Neural cell (in vitro differentiated cells): ENCODE measurements around the gene CDC25A. TPM values are rescaled to one million over a fixed set of nuclear protein-coding genes. Genes with fewer than 3 reads are reported as not detected.

ENCODE experiments used
- H2AFZ ChIP-seq: fragments of 200-600, 300-800 bp; sonication (generic), shearing (Covaris generic); 2 replicates; pipeline ENCODE4 v1.6.0; 2014; ENCODE audit warnings: low read depth, mild to moderate bottlenecking, antibody characterized with exemption, low read length, moderate library complexity
- H3F3A ChIP-seq: fragments of 200-600 bp; shearing (Covaris generic); 2 replicates; pipeline ENCODE4 v1.6.1; 2016; ENCODE audit warnings: mild to moderate bottlenecking, moderate library complexity, mixed read lengths, antibody characterized with exemption, low read length; ENCODE audit not compliant: insufficient read depth, poor library complexity, severe bottlenecking
- H3K27ac ChIP-seq: fragments of 200-600, 300-800 bp; sonication (generic), shearing (Covaris generic); 2 replicates; pipeline ENCODE4 v1.5.1; 2014; ENCODE audit warnings: mild to moderate bottlenecking, low read length, moderate library complexity
- H3K27me3 ChIP-seq: fragments of 300-800, 200-600 bp; sonication (generic), shearing (Covaris generic); 2 replicates; pipeline ENCODE4 v1.6.0; 2014; ENCODE audit warnings: mild to moderate bottlenecking, low read depth, low read length, moderate library complexity; ENCODE audit not compliant: insufficient read depth
- H3K36me3 ChIP-seq: fragments of 300-800, 200-600 bp; sonication (generic), shearing (Covaris generic); 2 replicates; pipeline ENCODE4 v1.5.1; 2014; ENCODE audit warnings: mild to moderate bottlenecking, antibody characterized with exemption, low read length, moderate library complexity; ENCODE audit not compliant: insufficient read depth
- H3K4me2 ChIP-seq: fragments of 300-800, 200-600 bp; sonication (generic), shearing (Covaris generic); 2 replicates; pipeline ENCODE4 v1.6.0; 2014; ENCODE audit warnings: mild to moderate bottlenecking, low read length
- H3K4me3 ChIP-seq: fragments of 300-800, 200-600 bp; sonication (generic), shearing (Covaris generic); 2 replicates; pipeline ENCODE4 v1.5.1; 2014; ENCODE audit warnings: mild to moderate bottlenecking, low read length, moderate library complexity
- H3K79me2 ChIP-seq: fragments of 200-600 bp; shearing (Covaris generic); replicated peaks from 2 replicates; pipeline ENCODE4 v1.6.0; 2014; ENCODE audit warnings: mild to moderate bottlenecking, low read length, moderate library complexity; ENCODE audit not compliant: insufficient read depth
- H3K9ac ChIP-seq: fragments of 300-800, 200-600 bp; sonication (generic), shearing (Covaris generic); 2 replicates; pipeline ENCODE4 v1.6.1; 2016; ENCODE audit warnings: mild to moderate bottlenecking, low read length, mixed read lengths
- H3K9me2 ChIP-seq: fragments of 200-600 bp; shearing (Covaris generic); 2 replicates; pipeline ENCODE4 v1.6.1; 2016; ENCODE audit warnings: mild to moderate bottlenecking, low read length, mixed read lengths; ENCODE audit not compliant: insufficient read depth
- H3K9me3 ChIP-seq: fragments of 200-600, 300-800 bp; sonication (generic), shearing (Covaris generic); 2 replicates; pipeline ENCODE4 v1.6.1; 2016; ENCODE audit warnings: mild to moderate bottlenecking, mixed run types, low read length, moderate library complexity, mixed read lengths
- H4K20me1 ChIP-seq: fragments of 200-600 bp; shearing (Covaris generic); 2 replicates; pipeline ENCODE4 v1.6.1; 2016; ENCODE audit warnings: mild to moderate bottlenecking, mixed run types; ENCODE audit not compliant: insufficient read depth
- CTCF ChIP-seq: fragments of 450-650 bp; IDR thresholded peaks from 2 replicates; pipeline ENCODE4 v1.5.1; 2014; ENCODE audit warnings: antibody characterized with exemption, mild to moderate bottlenecking, moderate library complexity; ENCODE audit not compliant: poor library complexity, severe bottlenecking
- EP300 ChIP-seq: fragments of 450-650 bp; conservative IDR thresholded peaks from 2 replicates; pipeline ENCODE4 v1.6.1; 2014; ENCODE audit warnings: antibody characterized with exemption, mild to moderate bottlenecking, moderate library complexity; ENCODE audit not compliant: poor library complexity, severe bottlenecking
- MXI1 ChIP-seq: fragments of 450-650 bp; conservative IDR thresholded peaks from 2 replicates; pipeline ENCODE4 v1.6.1; 2014; ENCODE audit warnings: antibody characterized with exemption, mild to moderate bottlenecking; ENCODE audit not compliant: poor library complexity, severe bottlenecking
- RAD21 ChIP-seq: fragments of 450-650 bp; conservative IDR thresholded peaks from 2 replicates; pipeline ENCODE4 v1.6.1; 2014; ENCODE audit warnings: antibody characterized with exemption, mild to moderate bottlenecking, moderate library complexity
- SMC3 ChIP-seq: fragments of 450-650 bp; conservative IDR thresholded peaks from 2 replicates; pipeline ENCODE4 v1.6.1; 2014; ENCODE audit warnings: antibody characterized with exemption, mild to moderate bottlenecking, moderate library complexity; ENCODE audit not compliant: poor library complexity
- TAF1 ChIP-seq: IDR thresholded peaks from 2 replicates; pipeline ENCODE4 v1.6.1; 2012; ENCODE audit warnings: low read depth
- polyA plus RNA-seq: library from polyadenylated mRNA; depleted of rRNA; stranded (reverse); fragments of >200 nt; gene quantifications from 2 replicates; pipeline ENCODE4 v1.2.3, GENCODE V29; 2014
- TF ChIP-seq, protein P1 (sequence below): IDR thresholded peaks from 2 replicates; pipeline ENCODE4 v1.6.1; 2012; ENCODE audit warnings: borderline replicate concordance

CDC25A gene
- polyA plus RNA-seq, 1 donor from 2014 or later, result 12.3 TPM

DNA sequence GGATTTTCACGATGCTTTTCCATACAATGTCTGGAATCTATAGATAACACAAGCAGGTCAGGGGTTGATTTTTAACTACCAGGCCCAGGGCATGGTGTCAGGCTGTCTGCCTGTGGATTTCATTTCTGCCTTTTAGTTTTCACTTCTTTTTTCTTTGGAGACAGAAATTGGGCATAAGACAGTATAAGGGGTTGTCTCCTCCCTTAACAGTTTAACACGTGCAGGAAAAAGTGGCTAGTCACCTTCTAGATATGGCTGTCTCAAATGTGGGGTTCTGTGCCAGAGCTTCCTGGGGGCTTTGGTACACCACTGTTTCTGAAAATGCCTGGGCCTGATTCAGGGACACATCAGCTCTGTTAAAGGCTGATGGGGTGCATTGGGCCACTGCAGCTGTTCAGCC, 45.3 kb upstream of the CDC25A start:
- Histone ChIP-seq H3K9me2 (no peaks in the 10 kb centered on the region), H3K79me2 (no peaks in the 10 kb centered on the region), H2AFZ (no peak overlapping the region), H3K9ac (no peak overlapping the region), H3K9me3 (no peaks in the 10 kb centered on the region), H4K20me1 (no peaks in the 10 kb centered on the region), H3K4me2 (no peak overlapping the region), H3K27ac (no peak overlapping the region), H3K27me3 (no peaks in the 10 kb centered on the region), H3K36me3 (no peaks in the 10 kb centered on the region), H3K4me3 (no peak overlapping the region), H3F3A (no peaks in the 10 kb centered on the region)
- no peak for TF ChIP-seq CTCF

DNA sequence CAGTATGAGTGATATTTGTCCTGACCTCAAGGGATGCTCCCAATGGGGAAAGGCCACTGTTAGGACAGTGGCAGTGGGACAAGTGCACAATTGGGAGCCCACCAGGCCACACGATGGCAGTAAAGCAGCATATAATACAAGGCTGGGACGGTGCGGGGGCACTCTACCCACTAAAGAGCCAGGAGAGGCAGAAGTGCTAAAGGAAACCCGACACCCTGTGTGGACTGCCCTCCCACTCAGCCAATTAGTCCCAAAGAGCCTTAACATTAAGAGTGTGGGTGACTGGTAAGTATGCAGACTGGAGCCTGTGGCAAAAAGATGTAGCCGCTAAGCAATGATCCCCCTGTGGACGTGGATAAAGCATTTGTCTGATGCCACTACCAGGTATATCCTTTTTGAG, 44.5 kb upstream of the CDC25A start:
- no peak overlapping the region for H2AFZ ChIP-seq

More for the DNA sequence above, 44.5 kb upstream of the CDC25A start:
- peak; percentile 30 for TF ChIP-seq SMC3
- no peak for TF ChIP-seq TAF1
- peak; percentile 44 for TF ChIP-seq RAD21
- TF ChIP-seq, protein P1, sequence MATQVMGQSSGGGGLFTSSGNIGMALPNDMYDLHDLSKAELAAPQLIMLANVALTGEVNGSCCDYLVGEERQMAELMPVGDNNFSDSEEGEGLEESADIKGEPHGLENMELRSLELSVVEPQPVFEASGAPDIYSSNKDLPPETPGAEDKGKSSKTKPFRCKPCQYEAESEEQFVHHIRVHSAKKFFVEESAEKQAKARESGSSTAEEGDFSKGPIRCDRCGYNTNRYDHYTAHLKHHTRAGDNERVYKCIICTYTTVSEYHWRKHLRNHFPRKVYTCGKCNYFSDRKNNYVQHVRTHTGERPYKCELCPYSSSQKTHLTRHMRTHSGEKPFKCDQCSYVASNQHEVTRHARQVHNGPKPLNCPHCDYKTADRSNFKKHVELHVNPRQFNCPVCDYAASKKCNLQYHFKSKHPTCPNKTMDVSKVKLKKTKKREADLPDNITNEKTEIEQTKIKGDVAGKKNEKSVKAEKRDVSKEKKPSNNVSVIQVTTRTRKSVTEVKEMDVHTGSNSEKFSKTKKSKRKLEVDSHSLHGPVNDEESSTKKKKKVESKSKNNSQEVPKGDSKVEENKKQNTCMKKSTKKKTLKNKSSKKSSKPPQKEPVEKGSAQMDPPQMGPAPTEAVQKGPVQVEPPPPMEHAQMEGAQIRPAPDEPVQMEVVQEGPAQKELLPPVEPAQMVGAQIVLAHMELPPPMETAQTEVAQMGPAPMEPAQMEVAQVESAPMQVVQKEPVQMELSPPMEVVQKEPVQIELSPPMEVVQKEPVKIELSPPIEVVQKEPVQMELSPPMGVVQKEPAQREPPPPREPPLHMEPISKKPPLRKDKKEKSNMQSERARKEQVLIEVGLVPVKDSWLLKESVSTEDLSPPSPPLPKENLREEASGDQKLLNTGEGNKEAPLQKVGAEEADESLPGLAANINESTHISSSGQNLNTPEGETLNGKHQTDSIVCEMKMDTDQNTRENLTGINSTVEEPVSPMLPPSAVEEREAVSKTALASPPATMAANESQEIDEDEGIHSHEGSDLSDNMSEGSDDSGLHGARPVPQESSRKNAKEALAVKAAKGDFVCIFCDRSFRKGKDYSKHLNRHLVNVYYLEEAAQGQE, result no peak
- TF ChIP-seq CTCF, result peak; percentile 55
- no peak for TF ChIP-seq EP300
- TF ChIP-seq MXI1, result no peak
- no peaks in the 10 kb centered on the region for H4K20me1 ChIP-seq
- H3K4me2 ChIP-seq, result no peak overlapping the region
- H3K36me3 ChIP-seq, result no peaks in the 10 kb centered on the region
- H3K79me2 ChIP-seq, result no peaks in the 10 kb centered on the region
- H3F3A ChIP-seq, result no peaks in the 10 kb centered on the region
- H3K4me3 ChIP-seq, result no peak overlapping the region
- H3K9me3 ChIP-seq, result no peaks in the 10 kb centered on the region
- no peak overlapping the region for H3K27ac ChIP-seq
- H3K9ac ChIP-seq, result no peak overlapping the region
- H3K9me2 ChIP-seq, result no peaks in the 10 kb centered on the region
- H3K27me3 ChIP-seq, result no peaks in the 10 kb centered on the region
